K562 (cell line): ENCODE measurements around the gene HEATR3. TPM values are rescaled to one million over a fixed set of nuclear protein-coding genes. Genes with fewer than 3 reads are reported as not detected.
A peak's percentile ranks its signal among the peaks of the same experiment; 100 is the strongest.

Experiments used
- ATF7 ChIP-seq: fragments of 450-650 bp; IDR thresholded peaks from 2 replicates; pipeline ENCODE4 v1.7.1; 2014; ENCODE audit warnings: mild to moderate bottlenecking, moderate library complexity
- EZH2 ChIP-seq: IDR thresholded peaks from 2 replicates; pipeline ENCODE4 v1.6.1; 2012; ENCODE audit warnings: low read depth, mild to moderate bottlenecking, inconsistent platforms, low read length, borderline replicate concordance
- GTF2E2 ChIP-seq: fragments of 200-800 bp; sonication (Bioruptor generic); IDR thresholded peaks from 2 replicates; pipeline ENCODE4 v1.6.1; 2016; ENCODE audit warnings: missing genetic modification characterization, missing compliant biosample characterization
- HNRNPK ChIP-seq: fragments of 200-400 bp; formaldehyde crosslinking; IDR thresholded peaks from one replicate; pipeline ENCODE4 v1.6.1; 2018; ENCODE audit warnings: mild to moderate bottlenecking, low read depth, low read length; ENCODE audit not compliant: poor library complexity, severe bottlenecking
- HNRNPUL1 ChIP-seq: fragments of 200-400 bp; formaldehyde crosslinking; IDR thresholded peaks from 2 replicates; pipeline ENCODE4 v1.6.1; 2017; ENCODE audit warnings: low read length
- KDM4B ChIP-seq, 2 experiments: fragments of 450-650 bp in 1 of 2; sonication (generic) in 1 of 2; IDR thresholded peaks; 2 replicates each; pipeline ENCODE4 v1.6.1; 2016 to 2017; ENCODE audit warnings: borderline replicate concordance in 2 of 2, antibody characterized with exemption in 1 of 2, low read depth in 1 of 2, mild to moderate bottlenecking in 1 of 2
- MEF2D ChIP-seq: conservative IDR thresholded peaks from 2 replicates; pipeline ENCODE4 v1.6.1; 2016; ENCODE audit warnings: low read depth, missing genetic modification characterization, missing compliant biosample characterization
- NUFIP1 ChIP-seq: fragments of 450-650 bp; IDR thresholded peaks from 2 replicates; pipeline ENCODE4 v1.6.1; 2018; ENCODE audit not compliant: partially characterized antibody
- PHB2 ChIP-seq: fragments of 450-650 bp; IDR thresholded peaks from 2 replicates; pipeline ENCODE4 v1.6.1; 2017; ENCODE audit warnings: low read depth
- POLR2H ChIP-seq: IDR thresholded peaks from 2 replicates; pipeline ENCODE4 v1.6.1; 2016; ENCODE audit warnings: missing genetic modification characterization, low read depth, mild to moderate bottlenecking, control low read depth, missing compliant biosample characterization, moderate library complexity
- PRDM10 ChIP-seq: fragments of 450-650 bp; IDR thresholded peaks from 2 replicates; pipeline ENCODE4 v1.6.1; 2018; ENCODE audit not compliant: partially characterized antibody
- RFX7 ChIP-seq: fragments of 250-450 bp; sonication (Bioruptor Pico); IDR thresholded peaks from 2 replicates; pipeline ENCODE4 v1.5.1; 2021; ENCODE audit warnings: mild to moderate bottlenecking
- SIN3B ChIP-seq: fragments of 450-650 bp; IDR thresholded peaks from 2 replicates; pipeline ENCODE4 v1.6.1; 2017; ENCODE audit warnings: low read depth, mild to moderate bottlenecking, moderate library complexity
- SMARCA5 ChIP-seq: fragments of 450-650 bp; IDR thresholded peaks from 2 replicates; pipeline ENCODE4 v1.6.1; 2016
- SMARCC2 ChIP-seq: fragments of 450-650 bp; IDR thresholded peaks from 2 replicates; pipeline ENCODE4 v1.6.1; 2017; ENCODE audit warnings: antibody characterized with exemption, moderate library complexity, mild to moderate bottlenecking, low read depth
- TFAM ChIP-seq: fragments of 250-450 bp; sonication (Bioruptor Pico); conservative IDR thresholded peaks from 2 replicates; pipeline ENCODE4 v1.5.0; 2021; ENCODE audit warnings: mild to moderate bottlenecking, moderate library complexity
- U2AF2 ChIP-seq: fragments of 200-400 bp; formaldehyde crosslinking; optimal IDR thresholded peaks from 2 replicates; pipeline ENCODE3; 2017; ENCODE audit warnings: low read depth, mild to moderate bottlenecking, low read length
- ZBTB1 ChIP-seq: sonication (generic); formaldehyde crosslinking; IDR thresholded peaks from 2 replicates; pipeline ENCODE4 v1.8.1; 2023; ENCODE audit warnings: missing genetic modification reagents, low read depth, mild to moderate bottlenecking, borderline replicate concordance
- ZBTB33 ChIP-seq: sonication (generic); formaldehyde crosslinking; IDR thresholded peaks from 2 replicates; pipeline ENCODE4 v1.8.1; 2023; ENCODE audit warnings: mild to moderate bottlenecking, missing genetic modification reagents
- ZFP36 ChIP-seq: fragments of 150-350 bp; IDR thresholded peaks from 2 replicates; pipeline ENCODE4 v1.6.1; 2018; ENCODE audit warnings: low read length, low read depth; ENCODE audit not compliant: partially characterized antibody
- ZNF212 ChIP-seq: fragments of 450-650 bp; formaldehyde crosslinking; IDR thresholded peaks from 2 replicates; pipeline ENCODE4 v1.4.0; 2020; ENCODE audit warnings: mild to moderate bottlenecking
- ZNF408 ChIP-seq: fragments of 250-450 bp; sonication (Bioruptor Pico); IDR thresholded peaks from 2 replicates; pipeline ENCODE4 v1.4.0; 2020; ENCODE audit warnings: low read depth, mild to moderate bottlenecking, moderate library complexity
- polyA plus RNA-seq, 8 experiments: library from polyadenylated mRNA; depleted of rRNA in 4 of 8; stranded (reverse) in 5 of 8; unstranded in 3 of 8; fragments of >200 nt; fragmentation: Nextera tagmentation in 2 of 8; fragmentation: Illumina TruSeq in 1 of 8; extraction: Ambion mirVana in 2 of 8; extraction: Trizol in 1 of 8; gene quantifications; 2 replicates each; pipeline versions ENCODE4 v1.2.1 to v1.2.3, GENCODE V29; 2011 to 2014; ENCODE audit warnings: inconsistent platforms in 1 of 8, missing spikeins in 1 of 8
- total RNA-seq, 7 experiments: library from RNA; depleted of rRNA in 6 of 7; stranded (reverse); fragments of >200 nt in 6 of 7; fragmentation: Illumina TruSeq in 2 of 7; extraction: Trizol in 2 of 7; gene quantifications; 2 replicates each; pipeline versions ENCODE4 v1.2.1 to v1.2.3, GENCODE V29; 2011 to 2021; ENCODE audit warnings: low replicate concordance in 1 of 7

Gene HEATR3
- total and polyA plus RNA-seq, 9 of the 15 experiments (the other 6 are each of a cell fraction or from before 2014, with no cell fraction given): 1.7 to 30.2 (median 18.8) TPM

DNA sequence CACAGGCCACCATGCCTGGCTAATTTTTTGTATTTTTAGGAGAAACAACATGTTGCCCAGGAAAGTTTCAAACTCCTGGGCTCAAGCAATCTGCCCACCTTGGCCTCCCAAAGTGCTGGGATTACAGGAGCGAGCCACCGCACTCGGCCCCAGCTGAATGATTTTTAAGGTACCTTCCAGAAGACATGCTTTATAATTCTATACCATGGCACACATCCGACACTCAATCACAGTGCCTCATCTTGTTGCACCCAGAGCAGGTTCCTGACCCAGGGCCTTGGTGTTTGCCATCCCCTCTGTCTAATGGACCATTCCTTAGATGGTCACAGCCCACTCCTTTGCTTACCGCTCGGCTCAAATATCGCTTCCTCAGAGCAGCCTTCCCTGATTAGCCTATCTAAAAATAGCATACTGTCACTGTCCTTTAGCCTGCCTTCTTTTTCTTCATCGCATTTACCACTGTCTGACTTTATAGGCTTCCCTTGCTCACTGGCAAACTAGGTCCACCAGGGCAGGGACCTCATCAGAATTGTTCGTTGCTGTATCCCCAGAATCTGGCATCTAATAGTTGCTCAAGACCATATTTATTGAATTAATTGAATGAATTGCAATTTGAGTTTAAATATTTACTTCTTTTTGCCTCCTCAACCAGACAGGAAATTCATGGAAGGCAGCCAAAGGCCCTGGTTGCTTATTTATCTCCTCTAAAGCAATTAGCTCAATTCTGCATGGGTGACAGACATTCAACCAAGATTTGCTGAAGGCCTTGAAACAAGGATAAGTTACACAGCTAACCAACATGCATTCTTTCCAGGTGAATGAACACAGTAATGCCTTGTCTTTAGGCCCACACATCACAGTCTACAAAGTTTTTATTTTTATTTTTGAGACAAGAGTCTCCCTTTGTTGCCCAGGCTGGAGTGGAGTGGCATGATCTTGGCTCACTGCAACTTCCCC, 81.0 kb downstream of the HEATR3 start (continued):
- TF ChIP-seq SMARCA5: 0 out of 2 replicates have a peak, but pooled peaks have one; percentile 50
- TF ChIP-seq U2AF2: no peak
- TF ChIP-seq NUFIP1: no peak
- TF ChIP-seq TFAM (CRISPR knock-in tag): no peak
- no peak for TF ChIP-seq ZNF212 (CRISPR knock-in tag)
- TF ChIP-seq ZBTB33 (CRISPR knock-in tag): no peak
- peak; percentile 91 for TF ChIP-seq MEF2D (tag)
- TF ChIP-seq POLR2H (tag): no peak
- TF ChIP-seq SIN3B: no peak
- no peak for TF ChIP-seq KDM4B (IDR thresholded peaks at IDR 0.05; ENCODE audit: borderline replicate concordance in 2 of 2, low read depth in 1 of 2)
- no peak for TF ChIP-seq GTF2E2 (tag)
- TF ChIP-seq PRDM10: peak; percentile 92
- TF ChIP-seq ZNF408 (CRISPR knock-in tag): no peak
- no peak for TF ChIP-seq RFX7
- TF ChIP-seq ATF7: 0 out of 2 replicates have a peak, but pooled peaks have one; percentile 16
- TF ChIP-seq HNRNPK: no peak
- no peak for TF ChIP-seq HNRNPUL1
- TF ChIP-seq SMARCC2: no peak
- TF ChIP-seq ZBTB1: no peak
- peak; percentile 94 for TF ChIP-seq ZFP36
- no peak for TF ChIP-seq PHB2
- no peak for TF ChIP-seq EZH2
